Adrenal gland (tissue), 5 donors: Measurements from ENCODE around the gene GIN1.

Experiments used
- CTCF ChIP-seq, 6 experiments: fragments of 450-650 bp in 4 of 6; fragments of 200-600 bp in 2 of 6; sonication (generic) in 1 of 6; IDR thresholded peaks; 1 replicate in 5 of 6; 2 replicates in 1 of 6; pipeline versions ENCODE4 v1.5.1 to v1.8.0; 2016 to 2021; ENCODE audit warnings: antibody characterized with exemption in 6 of 6, mild to moderate bottlenecking in 2 of 6, moderate library complexity in 1 of 6
- POLR2A ChIP-seq, 2 donors: fragments of 450-650 bp; IDR thresholded peaks; one replicate each; pipeline ENCODE4 v1.6.1; 2017; ENCODE audit warnings: antibody characterized with exemption in 2 of 2, mild to moderate bottlenecking in 2 of 2, moderate library complexity in 1 of 2
- donor health status: DM: no; HTN: no; CAD: no.

DNA sequence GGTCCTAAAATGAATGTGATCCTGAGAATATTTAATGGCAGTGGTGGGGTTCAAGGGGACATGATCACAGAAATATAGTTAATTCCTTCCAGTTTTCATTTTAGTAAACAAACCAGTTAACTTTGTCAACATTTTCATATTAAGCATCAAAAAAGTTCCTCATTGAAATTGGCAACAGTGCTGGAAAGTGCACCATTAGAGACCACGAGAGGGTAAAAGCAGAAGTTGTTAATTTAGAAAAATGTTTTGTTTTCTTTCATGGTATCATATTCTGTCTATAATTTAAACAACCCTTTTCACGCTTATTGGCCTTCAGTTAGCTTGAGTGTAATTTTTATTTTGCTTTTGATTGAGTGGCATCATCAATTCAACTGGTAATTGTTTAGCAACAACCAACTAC lies 11.9 kb downstream of the GIN1 start:
- TF ChIP-seq POLR2A (IDR thresholded peaks at IDR 0.05): no peak
- no peak for TF ChIP-seq CTCF (IDR thresholded peaks at IDR 0.05)
